Bronchial epithelial cell (primary cell): ENCODE data around the gene CHMP6. TPM values are rescaled to one million over a fixed set of nuclear protein-coding genes. Genes with fewer than 3 reads are reported as not detected.
A peak's percentile ranks its signal among the peaks of the same experiment; 100 is the strongest.

ENCODE experiments used
- DNase-seq: peaks from one replicate; pipeline ENCODE4 v3.0.0-alpha.2; 2010; ENCODE audit warnings: low read depth
- FAIRE-seq: peaks from 2 replicates; lab custom pipeline; 2011; peaks lifted over from hg19 to GRCh38; lab: Jason Lieb, UNC
- H3K27me3 ChIP-seq: 2 replicates; pipeline ENCODE4 v1.5.1; 2011; ENCODE audit warnings: low read length; ENCODE audit not compliant: control insufficient read depth, insufficient read depth
- H3K36me3 ChIP-seq: 2 replicates; pipeline ENCODE4 v1.5.1; 2011; ENCODE audit warnings: low read length; ENCODE audit not compliant: control insufficient read depth, insufficient read depth
- H3K4me3 ChIP-seq: 2 replicates; pipeline ENCODE4 v1.5.1; 2011; ENCODE audit warnings: mild to moderate bottlenecking, low read depth, low read length, control low read depth
- CTCF ChIP-seq: IDR thresholded peaks from 2 replicates; pipeline ENCODE4 v1.5.1; 2011; ENCODE audit warnings: mild to moderate bottlenecking, moderate library complexity, low read length, control low read depth, inconsistent platforms; ENCODE audit not compliant: insufficient read depth, severe bottlenecking
- total RNA-seq: library from RNA; depleted of rRNA; stranded (reverse); fragments of >200 nt; gene quantifications from 2 replicates; pipeline ENCODE4 v1.2.1, GENCODE V29; 2014

CHMP6 gene
- total RNA-seq: 5.8 and 8.6 TPM in 2 replicates

GRCh38 chr17:80991645-80992076, at the start of gene CHMP6:
CHMP6 (plus strand) TSS chr17:80991841; CDS start chr17:80991919, 78 bp downstream.
- DNase-seq (peak; percentile 19), FAIRE-seq (no peak)
- peak; percentile 20 for TF ChIP-seq CTCF
- Histone ChIP-seq H3K27me3 (no peaks in the 10 kb centered on the region), H3K4me3 (peak within 1 kb of the TSS; percentile 64), H3K36me3 (peaks cover 12% of the 10 kb centered on the region)

- H3K36me3 ChIP-seq: peaks cover 4% of the 10 kb centered on the region
- H3K27me3 ChIP-seq: no peaks in the 10 kb centered on the region
- peak; percentile 7 for DNase-seq
- no peak overlapping the region for H3K4me3 ChIP-seq
- no peak for TF ChIP-seq CTCF
- peak; percentile 72 for FAIRE-seq
These were observed 49.0 kb upstream of the CHMP6 start for GRCh38 chr17:80942423-80943345.

GRCh38 chr17:80943346-80944145, 48.1 kb upstream of the CHMP6 start:
- no peak for TF ChIP-seq CTCF
- H3K27me3 ChIP-seq: no peaks in the 10 kb centered on the region
- peaks cover 5% of the 10 kb centered on the region for H3K36me3 ChIP-seq
- DNase-seq: no peak
- FAIRE-seq: no peak
- H3K4me3 ChIP-seq: no peak overlapping the region

- Histone ChIP-seq H3K36me3 (peaks cover 5% of the 10 kb centered on the region), H3K27me3 (no peaks in the 10 kb centered on the region), H3K4me3 (no peak overlapping the region)
- no peak for TF ChIP-seq CTCF
- no peak for FAIRE-seq
- DNase-seq: no peak
These were observed 47.3 kb upstream of the CHMP6 start for GRCh38 chr17:80944326-80944725.

- H3K36me3 ChIP-seq: peaks cover 6% of the 10 kb centered on the region
- TF ChIP-seq CTCF: no peak
- FAIRE-seq: no peak
- no peak for DNase-seq
- H3K27me3 ChIP-seq: no peaks in the 10 kb centered on the region
- H3K4me3 ChIP-seq: no peak overlapping the region
These were observed 45.9 kb upstream of the CHMP6 start for GRCh38 chr17:80945736-80946135.
